NCI-H2081 treated with DMSO at 0.1 percent for 48 hours (cell line): Measurements from ENCODE around the gene PLXNA3.

ENCODE experiments used
- DNase-seq: peaks from one replicate; lab custom pipeline; 2025; lab: John Stamatoyannopoulos, UW

PLXNA3 gene

GRCh38 chrX:154458116-154458953 lies at the start of gene PLXNA3:
Gene PLXNA3, plus strand, starts transcription at chrX:154458281. Its CDS starts 1,903 bp downstream, at chrX:154460184.
- DNase-seq = no peak

GRCh38 chrX:154408659-154409221 lies 49.3 kb upstream of the PLXNA3 start:
- no peak for DNase-seq

GRCh38 chrX:154409222-154409871 lies 48.7 kb upstream of the PLXNA3 start, which contains the start of gene DNASE1L1:
Gene DNASE1L1, minus strand, starts transcription at chrX:154409254. Its CDS starts 3,686 bp downstream, at chrX:154405568.
- DNase-seq = no peak

GRCh38 chrX:154411981-154412340 lies 46.1 kb upstream of the PLXNA3 start:
- DNase-seq = no peak

GRCh38 chrX:154412468-154412867 lies 45.6 kb upstream of the PLXNA3 start:
- DNase-seq = no peak

GRCh38 chrX:154413142-154413541 lies 44.9 kb upstream of the PLXNA3 start:
- no peak for DNase-seq

GRCh38 chrX:154417157-154417556 lies 40.9 kb upstream of the PLXNA3 start:
- no peak for DNase-seq

- no peak for DNase-seq
Measured at GRCh38 chrX:154419189-154419588, 38.9 kb upstream of the PLXNA3 start.

- no peak for DNase-seq
Measured at GRCh38 chrX:154419688-154420401, 38.2 kb upstream of the PLXNA3 start.

- DNase-seq = no peak
Measured at GRCh38 chrX:154420402-154420756, 37.7 kb upstream of the PLXNA3 start.

GRCh38 chrX:154426916-154427770 lies 30.9 kb upstream of the PLXNA3 start:
- no peak for DNase-seq

- DNase-seq = no peak
Measured at GRCh38 chrX:154428176-154429171, 29.6 kb upstream of the PLXNA3 start, which contains the start of gene ATP6AP1. Gene ATP6AP1, plus strand, starts transcription at chrX:154428677. Its CDS starts 16 bp downstream, at chrX:154428693.

- DNase-seq = no peak
Measured at GRCh38 chrX:154429711-154430110, 28.4 kb upstream of the PLXNA3 start.

- DNase-seq = no peak
Measured at GRCh38 chrX:154430479-154430878, 27.6 kb upstream of the PLXNA3 start.

- no peak for DNase-seq
Measured at GRCh38 chrX:154430916-154431315, 27.2 kb upstream of the PLXNA3 start.

GRCh38 chrX:154431341-154431740 lies 26.7 kb upstream of the PLXNA3 start:
- no peak for DNase-seq

GRCh38 chrX:154432210-154432609 lies 25.9 kb upstream of the PLXNA3 start:
- no peak for DNase-seq

- no peak for DNase-seq
Measured at GRCh38 chrX:154433605-154434004, 24.5 kb upstream of the PLXNA3 start.

GRCh38 chrX:154434394-154435168 lies 23.5 kb upstream of the PLXNA3 start:
- DNase-seq = no peak
